Cerebellar nuclear complex (tissue), 1 donor: ENCODE data around the gene DLGAP4.
A peak's percentile ranks its signal among the peaks of the same experiment; 100 is the strongest.
"Not testable (repeated sequence)": the region's sequence is repeated elsewhere in the genome, so short reads cannot be mapped to it uniquely, and the experiment has no call there.

Experiments
- DNase-seq, 2 experiments: peaks; one replicate each; lab custom pipeline; 2025; lab: John Stamatoyannopoulos, UW

The DLGAP4 gene

GRCh38 chr20:36454698-36455427 lies 148.7 kb downstream of the DLGAP4 start:
- peak; percentile 62 to 67 for DNase-seq

- DNase-seq = no peak
Observed at GRCh38 chr20:36455972-36456625, 150.0 kb downstream of the DLGAP4 start.

- DNase-seq = peak in 1 of 2 experiments; percentile 59
Observed at GRCh38 chr20:36460648-36461599, 154.8 kb downstream of the DLGAP4 start.

GRCh38 chr20:36461600-36462439 lies 155.7 kb downstream of the DLGAP4 start:
- DNase-seq = no peak

GRCh38 chr20:36462440-36463211 lies 156.5 kb downstream of the DLGAP4 start:
- no peak for DNase-seq

GRCh38 chr20:36463212-36464061 lies 157.3 kb downstream of the DLGAP4 start:
- no peak for DNase-seq

GRCh38 chr20:36465109-36466080 lies 159.3 kb downstream of the DLGAP4 start:
- DNase-seq = no peak

- DNase-seq = no peak
Observed at GRCh38 chr20:36466089-36466488, 159.9 kb downstream of the DLGAP4 start.

GRCh38 chr20:36467076-36467999 lies 161.2 kb downstream of the DLGAP4 start:
- peak in 1 of 2 experiments; percentile 73 for DNase-seq

- no peak for DNase-seq
Observed at GRCh38 chr20:36468149-36469000, 162.2 kb downstream of the DLGAP4 start.

GRCh38 chr20:36469973-36470372 lies 163.8 kb downstream of the DLGAP4 start:
- no peak for DNase-seq

- no peak for DNase-seq
Observed at GRCh38 chr20:36471885-36472636, 165.9 kb downstream of the DLGAP4 start.

- DNase-seq = no peak
Observed at GRCh38 chr20:36472637-36473090, 166.5 kb downstream of the DLGAP4 start.

GRCh38 chr20:36473164-36473563 lies 167.0 kb downstream of the DLGAP4 start:
- DNase-seq = no peak

- DNase-seq = no peak
Observed at GRCh38 chr20:36474563-36474962, 168.4 kb downstream of the DLGAP4 start.

- DNase-seq = not testable (repeated sequence)
Observed at GRCh38 chr20:36475054-36475453, 168.9 kb downstream of the DLGAP4 start.
